Skeletal muscle satellite cell (primary cell): ENCODE results near the gene LTV1.
A peak's percentile ranks its signal among the peaks of the same experiment; 100 is the strongest.

Experiments used
- H3K27me3 ChIP-seq: 2 replicates; pipeline ENCODE4 v1.7.0; 2013; ENCODE audit warnings: low read length; ENCODE audit not compliant: control insufficient read depth, insufficient read depth
- H3K36me3 ChIP-seq: 2 replicates; pipeline ENCODE4 v1.7.0; 2013; ENCODE audit warnings: mild to moderate bottlenecking, control low read depth, low read length; ENCODE audit not compliant: insufficient read depth
- H3K4me1 ChIP-seq: 2 replicates; pipeline ENCODE4 v1.7.0; 2013; ENCODE audit warnings: low read length; ENCODE audit not compliant: control insufficient read depth, insufficient read depth
- H3K4me2 ChIP-seq: 2 replicates; pipeline ENCODE4 v1.7.0; 2013; ENCODE audit warnings: mild to moderate bottlenecking, low read length
- H3K4me3 ChIP-seq: 2 replicates; pipeline ENCODE4 v1.7.0; 2013; ENCODE audit warnings: low read length
- H3K9ac ChIP-seq: 2 replicates; pipeline ENCODE4 v1.7.0; 2013; ENCODE audit warnings: mild to moderate bottlenecking, low read depth, low read length, moderate library complexity
- H3K9me3 ChIP-seq: replicated peaks from 2 replicates; pipeline ENCODE4 v1.7.0; 2013; ENCODE audit warnings: mild to moderate bottlenecking, control low read depth, low read length

The LTV1 gene

DNA sequence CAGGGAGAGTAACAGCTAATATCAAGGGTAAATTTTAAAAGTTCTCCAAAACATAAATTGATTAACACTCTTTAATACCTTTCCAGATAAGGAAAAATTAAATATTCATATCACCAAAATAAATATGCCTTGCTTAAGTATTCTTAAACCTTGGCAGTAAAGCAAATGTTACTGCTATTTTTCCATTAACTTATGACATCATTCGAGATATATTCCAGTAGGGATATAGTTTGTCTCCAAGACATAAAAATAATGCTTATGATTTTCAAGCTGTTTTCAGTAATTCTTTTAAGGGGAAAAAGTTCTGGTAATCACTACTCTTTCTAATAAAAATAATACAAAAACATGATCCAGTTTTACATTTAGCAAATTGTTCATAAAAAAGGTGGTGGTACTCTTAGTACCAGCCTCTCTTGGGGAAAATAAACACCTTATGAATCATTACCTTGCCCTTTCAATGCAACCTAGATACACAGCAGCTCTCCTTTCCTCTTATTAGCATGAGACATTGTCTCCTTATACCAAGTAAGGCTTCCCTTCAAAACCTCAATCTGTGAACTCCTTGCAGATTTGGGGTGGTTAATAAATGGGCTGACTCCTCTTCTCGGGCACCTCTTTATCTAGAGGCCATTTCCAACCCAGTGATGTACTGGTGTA lies 31.5 kb upstream of the LTV1 start:
- no peak overlapping the region for H3K4me2 ChIP-seq
- H3K9ac ChIP-seq: no peak overlapping the region
- H3K9me3 ChIP-seq: no peaks in the 10 kb centered on the region
- peaks cover 4% of the 10 kb centered on the region for H3K4me1 ChIP-seq
- no peaks in the 10 kb centered on the region for H3K27me3 ChIP-seq
- peaks cover 9% of the 10 kb centered on the region for H3K36me3 ChIP-seq
- H3K4me3 ChIP-seq: no peak overlapping the region

GRCh38 chr6:143817621-143818020 lies 25.5 kb upstream of the LTV1 start:
- Histone ChIP-seq H3K4me1 (peaks cover 5% of the 10 kb centered on the region), H3K36me3 (no peaks in the 10 kb centered on the region), H3K9ac (no peak overlapping the region), H3K4me2 (no peak overlapping the region), H3K27me3 (no peaks in the 10 kb centered on the region), H3K9me3 (no peaks in the 10 kb centered on the region), H3K4me3 (no peak overlapping the region)

DNA sequence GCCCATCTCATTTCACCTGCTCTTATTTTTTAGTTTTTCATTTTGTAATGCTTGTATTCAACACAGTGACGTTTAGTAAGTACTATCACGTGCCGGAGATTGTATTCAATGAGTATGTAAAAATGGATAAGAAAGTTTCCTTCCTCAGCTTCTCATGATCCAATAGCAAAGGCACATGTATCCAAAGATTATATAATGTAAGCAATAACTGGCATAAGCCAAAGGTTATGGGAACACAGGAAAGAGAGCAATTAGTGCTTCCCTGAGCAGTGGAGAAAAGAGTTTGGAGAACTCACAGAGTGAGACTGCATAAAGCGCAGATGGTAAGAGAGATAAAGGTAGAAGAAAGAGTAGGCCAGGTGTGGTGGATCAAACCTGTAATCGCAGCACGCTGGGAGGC lies 21.8 kb upstream of the LTV1 start:
- Histone ChIP-seq H3K9ac (no peak overlapping the region), H3K4me3 (no peak overlapping the region), H3K36me3 (no peaks in the 10 kb centered on the region), H3K4me2 (no peak overlapping the region), H3K4me1 (peaks cover 12% of the 10 kb centered on the region), H3K27me3 (no peaks in the 10 kb centered on the region), H3K9me3 (no peaks in the 10 kb centered on the region)

DNA sequence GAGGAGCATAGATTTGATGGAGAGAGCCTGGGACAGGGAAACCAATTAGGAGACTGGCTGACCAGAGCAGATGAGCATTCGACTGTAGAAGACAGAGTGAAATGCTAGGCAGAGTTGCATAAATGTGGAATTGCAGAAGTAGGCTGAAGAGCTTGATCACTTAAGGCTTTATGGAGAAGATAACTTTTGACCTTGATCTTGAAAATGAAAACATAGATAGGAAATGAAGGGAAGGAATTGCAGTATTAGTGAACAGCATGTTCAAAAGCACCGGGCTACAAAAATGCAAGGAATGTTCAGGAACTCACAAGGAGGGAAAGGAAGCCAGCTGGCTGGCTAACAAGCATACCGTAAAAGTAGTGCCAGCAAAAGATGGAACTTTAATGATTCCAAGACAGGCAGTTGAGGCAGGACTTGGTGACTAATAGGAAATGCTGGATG lies 20.5 kb upstream of the LTV1 start:
- Histone ChIP-seq H3K36me3 (no peaks in the 10 kb centered on the region), H3K4me3 (no peak overlapping the region), H3K9ac (no peak overlapping the region), H3K27me3 (no peaks in the 10 kb centered on the region), H3K4me2 (peak overlapping the region; percentile 3), H3K9me3 (no peaks in the 10 kb centered on the region), H3K4me1 (peaks cover 12% of the 10 kb centered on the region)

GRCh38 chr6:143823548-143823947 lies 19.6 kb upstream of the LTV1 start:
- Histone ChIP-seq H3K4me2 (no peak overlapping the region), H3K36me3 (no peaks in the 10 kb centered on the region), H3K4me1 (peaks cover 12% of the 10 kb centered on the region), H3K4me3 (no peak overlapping the region), H3K9ac (no peak overlapping the region), H3K9me3 (no peaks in the 10 kb centered on the region), H3K27me3 (no peaks in the 10 kb centered on the region)

DNA sequence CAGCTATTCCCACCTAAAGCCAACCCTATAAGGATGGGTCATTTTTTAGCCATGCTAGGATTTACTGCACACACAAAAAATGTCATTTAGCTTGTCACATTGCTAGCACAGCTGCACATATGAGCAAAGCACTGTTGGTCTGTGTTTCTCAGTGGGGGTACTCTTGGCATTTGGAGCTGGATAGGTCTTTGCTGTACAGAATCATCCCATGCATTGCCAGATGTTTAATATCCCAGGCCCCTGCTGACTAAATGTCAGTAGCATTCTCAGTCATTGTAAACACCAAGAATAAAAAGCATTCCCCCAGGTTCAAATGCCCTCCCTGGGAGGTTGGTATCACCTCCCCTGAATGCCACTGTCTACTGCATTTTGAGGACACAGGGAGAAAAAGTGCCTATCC lies 14.6 kb upstream of the LTV1 start:
- H3K9me3 ChIP-seq: no peaks in the 10 kb centered on the region
- H3K4me3 ChIP-seq: no peak overlapping the region
- no peaks in the 10 kb centered on the region for H3K27me3 ChIP-seq

GRCh38 chr6:143836150-143836549 lies 7.0 kb upstream of the LTV1 start:
- Histone ChIP-seq H3K27me3 (no peaks in the 10 kb centered on the region), H3K9me3 (no peaks in the 10 kb centered on the region), H3K9ac (no peak overlapping the region), H3K4me3 (no peak overlapping the region), H3K4me1 (no peaks in the 10 kb centered on the region), H3K4me2 (no peak overlapping the region), H3K36me3 (no peaks in the 10 kb centered on the region)

More for the DNA sequence above, 14.6 kb upstream of the LTV1 start:
- Histone ChIP-seq H3K36me3 (no peaks in the 10 kb centered on the region), H3K9ac (no peak overlapping the region), H3K4me1 (no peaks in the 10 kb centered on the region), H3K4me2 (no peak overlapping the region)

- no peak overlapping the region for H3K4me3 ChIP-seq
- no peak overlapping the region for H3K4me2 ChIP-seq
- no peaks in the 10 kb centered on the region for H3K36me3 ChIP-seq
- H3K27me3 ChIP-seq: no peaks in the 10 kb centered on the region
- H3K4me1 ChIP-seq: peaks cover 4% of the 10 kb centered on the region
- H3K9me3 ChIP-seq: no peaks in the 10 kb centered on the region
- H3K9ac ChIP-seq: no peak overlapping the region
Observed at GRCh38 chr6:143838395-143838794, 4.7 kb upstream of the LTV1 start.

- no peaks in the 10 kb centered on the region for H3K9me3 ChIP-seq
Observed at GRCh38 chr6:143839196-143839595, 3.9 kb upstream of the LTV1 start.

GRCh38 chr6:143840595-143841265 lies 2.4 kb upstream of the LTV1 start:
- Histone ChIP-seq H3K9ac (no peak overlapping the region), H3K4me3 (no peak overlapping the region), H3K4me2 (no peak overlapping the region), H3K9me3 (no peaks in the 10 kb centered on the region), H3K4me1 (peaks cover 13% of the 10 kb centered on the region), H3K36me3 (peaks cover 10% of the 10 kb centered on the region), H3K27me3 (no peaks in the 10 kb centered on the region)

More at GRCh38 chr6:143839196-143839595, 3.9 kb upstream of the LTV1 start:
- H3K4me3 ChIP-seq: no peak overlapping the region
- H3K9ac ChIP-seq: no peak overlapping the region
- no peak overlapping the region for H3K4me2 ChIP-seq
- peaks cover 6% of the 10 kb centered on the region for H3K4me1 ChIP-seq
- H3K27me3 ChIP-seq: no peaks in the 10 kb centered on the region
- no peaks in the 10 kb centered on the region for H3K36me3 ChIP-seq

- peaks cover 13% of the 10 kb centered on the region for H3K4me1 ChIP-seq
- peak overlapping the region; percentile 100 for H3K9ac ChIP-seq
- H3K9me3 ChIP-seq: no peaks in the 10 kb centered on the region
- peak overlapping the region; percentile 100 for H3K4me2 ChIP-seq
- H3K27me3 ChIP-seq: no peaks in the 10 kb centered on the region
- peak overlapping the region; percentile 97 for H3K4me3 ChIP-seq
- H3K36me3 ChIP-seq: peaks cover 27% of the 10 kb centered on the region
Observed at GRCh38 chr6:143842461-143842901, 657 bp upstream of the LTV1 start.

GRCh38 chr6:143843677-143843999 lies 500 bp downstream of the LTV1 start:
- H3K4me1 ChIP-seq: peaks cover 13% of the 10 kb centered on the region
- H3K9ac ChIP-seq: peak overlapping the region; percentile 100
- peak overlapping the region; percentile 100 for H3K4me2 ChIP-seq
- H3K4me3 ChIP-seq: peak overlapping the region; percentile 97
- H3K27me3 ChIP-seq: no peaks in the 10 kb centered on the region
- peaks cover 39% of the 10 kb centered on the region for H3K36me3 ChIP-seq
- H3K9me3 ChIP-seq: no peaks in the 10 kb centered on the region
